MM.1S (cell line): ENCODE data around the gene ALKBH2.
"Not testable (repeated sequence)": the region's sequence is repeated elsewhere in the genome, so short reads cannot be mapped to it uniquely, and the experiment has no call there.

ENCODE experiments used
- DNase-seq: peaks from one replicate; pipeline ENCODE4 v3.0.0-alpha.2; 2015
- H2AFZ ChIP-seq: fragments of 300-600 bp; sonication (generic); 2 replicates; pipeline ENCODE4 v1.6.0; 2016; ENCODE audit warnings: antibody characterized with exemption, low read length
- H3F3A ChIP-seq: fragments of 300-600 bp; sonication (generic); 2 replicates; pipeline ENCODE4 v1.6.1; 2016; ENCODE audit warnings: mild to moderate bottlenecking, antibody characterized with exemption, low read length, moderate library complexity, mixed read lengths; ENCODE audit not compliant: insufficient read depth
- H3K27ac ChIP-seq: fragments of 300-600 bp; sonication (generic); 2 replicates; pipeline ENCODE4 v1.5.1; 2016; ENCODE audit warnings: mild to moderate bottlenecking, low read length
- H3K27me3 ChIP-seq: fragments of 300-600 bp; sonication (generic); replicated peaks from 2 replicates; pipeline ENCODE4 v1.6.0; 2016; ENCODE audit warnings: low read length; ENCODE audit not compliant: insufficient read depth
- H3K36me3 ChIP-seq: fragments of 300-600 bp; sonication (generic); replicated peaks from 2 replicates; pipeline ENCODE4 v1.6.1; 2016; ENCODE audit warnings: mild to moderate bottlenecking, low read length, mixed read lengths; ENCODE audit not compliant: insufficient read depth
- H3K4me1 ChIP-seq: fragments of 300-600 bp; sonication (generic); 2 replicates; pipeline ENCODE4 v1.6.1; 2016; ENCODE audit warnings: low read length, mixed read lengths
- H3K4me2 ChIP-seq: fragments of 300-600 bp; sonication (generic); 2 replicates; pipeline ENCODE4 v1.6.0; 2016; ENCODE audit warnings: low read depth, low read length
- H3K4me3 ChIP-seq: fragments of 300-600 bp; sonication (generic); 2 replicates; pipeline ENCODE4 v1.5.1; 2016; ENCODE audit warnings: low read length, mixed read lengths
- H3K79me2 ChIP-seq: fragments of 300-600 bp; sonication (generic); 2 replicates; pipeline ENCODE4 v1.6.1; 2016; ENCODE audit warnings: mixed run types, low read length, mixed read lengths
- H3K9ac ChIP-seq: fragments of 300-600 bp; sonication (generic); 2 replicates; pipeline ENCODE4 v1.6.1; 2016; ENCODE audit warnings: low read length, mixed read lengths
- H3K9me2 ChIP-seq: fragments of 300-600 bp; sonication (generic); replicated peaks from 2 replicates; pipeline ENCODE4 v1.6.1; 2016; ENCODE audit warnings: mild to moderate bottlenecking, low read length, mixed read lengths; ENCODE audit not compliant: insufficient read depth
- H3K9me3 ChIP-seq: fragments of 300-600 bp; sonication (generic); replicated peaks from 2 replicates; pipeline ENCODE4 v1.6.1; 2016; ENCODE audit warnings: mild to moderate bottlenecking, low read length, mixed read lengths; ENCODE audit not compliant: insufficient read depth
- H4K20me1 ChIP-seq: fragments of 300-600 bp; sonication (generic); 2 replicates; pipeline ENCODE4 v1.6.1; 2016; ENCODE audit warnings: mild to moderate bottlenecking, low read length, moderate library complexity, mixed read lengths; ENCODE audit not compliant: insufficient read depth
- CTCF ChIP-seq: fragments of 300-600 bp; sonication (generic); IDR thresholded peaks from 2 replicates; pipeline ENCODE4 v1.5.1; 2016; ENCODE audit warnings: antibody characterized with exemption, low read length, mixed read lengths
- EZH2 ChIP-seq: fragments of 300-600 bp; sonication (generic); optimal IDR thresholded peaks from 2 replicates; pipeline ENCODE3; 2017; ENCODE audit warnings: low read depth, mild to moderate bottlenecking, antibody characterized with exemption, low read length, mixed read lengths
- EZH2phosphoT487 ChIP-seq: fragments of 300-600 bp; sonication (generic); IDR thresholded peaks from 2 replicates; pipeline ENCODE4 v1.6.1; 2018; ENCODE audit warnings: antibody characterized with exemption, low read length

The ALKBH2 gene

GRCh38 chr12:109053382-109054123, 39.7 kb downstream of the ALKBH2 start:
- Histone ChIP-seq H3K9me3 (no peaks in the 10 kb centered on the region), H4K20me1 (no peaks in the 10 kb centered on the region), H3K27me3 (no peaks in the 10 kb centered on the region), H2AFZ (peak overlapping the region; percentile 84), H3K9ac (peak overlapping the region; percentile 76), H3K27ac (peak overlapping the region; percentile 73), H3K79me2 (peaks cover 14% of the 10 kb centered on the region), H3K36me3 (no peaks in the 10 kb centered on the region), H3F3A (peaks cover 21% of the 10 kb centered on the region), H3K4me2 (peak overlapping the region; percentile 65), H3K9me2 (no peaks in the 10 kb centered on the region), H3K4me1 (peaks cover 5% of the 10 kb centered on the region), H3K4me3 (peak overlapping the region; percentile 78)
- no peak for TF ChIP-seq EZH2phosphoT487
- TF ChIP-seq CTCF = no peak
- TF ChIP-seq EZH2 = no peak
- peak; percentile 77 for DNase-seq

GRCh38 chr12:109052414-109053323, 40.6 kb downstream of the ALKBH2 start, which contains the start of gene USP30:
Gene USP30, plus strand, starts transcription at chr12:109052576. Its CDS starts 103 bp downstream, at chr12:109052679.
- peak within 1 kb of the TSS; percentile 73 for H3K27ac ChIP-seq
- peak within 1 kb of the TSS; percentile 76 for H3K9ac ChIP-seq
- no peaks in the 10 kb centered on the region for H3K9me2 ChIP-seq
- no peaks in the 10 kb centered on the region for H3K27me3 ChIP-seq
- no peaks in the 10 kb centered on the region for H3K36me3 ChIP-seq
- H2AFZ ChIP-seq = peak within 1 kb of the TSS; percentile 84
- peak; percentile 87 for DNase-seq
- H3K4me2 ChIP-seq = peak within 1 kb of the TSS; percentile 65
- peaks cover 5% of the 10 kb centered on the region for H3K4me1 ChIP-seq
- peaks cover 21% of the 10 kb centered on the region for H3F3A ChIP-seq
- H3K9me3 ChIP-seq = no peaks in the 10 kb centered on the region
- peak within 1 kb of the TSS; percentile 78 for H3K4me3 ChIP-seq
- TF ChIP-seq EZH2 = no peak
- TF ChIP-seq EZH2phosphoT487 = no peak
- no peak for TF ChIP-seq CTCF
- H4K20me1 ChIP-seq = no peaks in the 10 kb centered on the region
- peaks cover 14% of the 10 kb centered on the region for H3K79me2 ChIP-seq

GRCh38 chr12:109052097-109052413, 41.2 kb downstream of the ALKBH2 start:
- H2AFZ ChIP-seq = peak overlapping the region; percentile 84
- H3K9ac ChIP-seq = peak overlapping the region; percentile 76; the same call in 1 of the 2 replicates
- H3K79me2 ChIP-seq = peaks cover 14% of the 10 kb centered on the region
- H3K36me3 ChIP-seq = no peaks in the 10 kb centered on the region
- peak overlapping the region; percentile 78 for H3K4me3 ChIP-seq
- H3K4me1 ChIP-seq = peaks cover 5% of the 10 kb centered on the region
- no peak for DNase-seq
- H3F3A ChIP-seq = peaks cover 21% of the 10 kb centered on the region
- no peaks in the 10 kb centered on the region for H3K9me2 ChIP-seq
- H4K20me1 ChIP-seq = no peaks in the 10 kb centered on the region
- H3K9me3 ChIP-seq = no peaks in the 10 kb centered on the region
- peak overlapping the region; percentile 65 for H3K4me2 ChIP-seq
- no peak for TF ChIP-seq EZH2
- TF ChIP-seq CTCF = no peak
- TF ChIP-seq EZH2phosphoT487 = no peak
- H3K27ac ChIP-seq = peak overlapping the region; percentile 73; the same call in 1 of the 2 replicates
- H3K27me3 ChIP-seq = no peaks in the 10 kb centered on the region

- H4K20me1 ChIP-seq, H3K36me3 ChIP-seq, H3K4me2 ChIP-seq, H3K27me3 ChIP-seq, H3K9me3 ChIP-seq, H3K9me2 ChIP-seq, H3K4me1 ChIP-seq, H3K27ac ChIP-seq, DNase-seq, H3K79me2 ChIP-seq, H3K4me3 ChIP-seq, H3K9ac ChIP-seq, H2AFZ ChIP-seq: not testable (repeated sequence)
- peaks cover 21% of the 10 kb centered on the region for H3F3A ChIP-seq
Observed at GRCh38 chr12:109049794-109050193, 43.5 kb downstream of the ALKBH2 start.

GRCh38 chr12:109048706-109049105, 44.6 kb downstream of the ALKBH2 start:
- H3K4me1 ChIP-seq, H3K27me3 ChIP-seq, H3K9ac ChIP-seq, H3K4me2 ChIP-seq, H3K36me3 ChIP-seq, H3K9me2 ChIP-seq, H3K4me3 ChIP-seq, H2AFZ ChIP-seq, DNase-seq, H3K9me3 ChIP-seq, H3K27ac ChIP-seq, H3K79me2 ChIP-seq, H4K20me1 ChIP-seq: not testable (repeated sequence)
- peaks cover 11% of the 10 kb centered on the region for H3F3A ChIP-seq
